ENCODE results near the gene PDZRN3.

PDZRN3 gene

DNA sequence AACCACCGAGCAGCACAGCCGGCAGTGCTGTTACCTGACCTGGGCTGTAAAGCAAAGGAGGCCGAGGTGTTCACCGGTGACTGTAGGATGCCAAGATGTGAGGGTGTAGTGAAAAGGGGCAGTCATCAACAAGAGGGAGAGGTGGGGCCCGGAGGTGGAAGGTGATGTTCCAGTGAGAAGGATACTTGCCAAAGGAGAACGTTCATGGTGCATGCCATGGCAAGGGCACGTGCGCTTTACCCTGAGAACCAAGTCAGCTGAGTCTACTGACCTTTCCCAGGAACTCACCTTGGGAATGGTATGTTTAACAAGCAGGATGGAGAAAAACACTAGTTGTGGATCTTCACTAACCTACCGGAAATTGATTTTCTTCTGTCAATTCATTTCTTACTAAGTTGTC lies 211.1 kb downstream of the PDZRN3 start:
- DNase-seq (ENCODE audit: low spot score): no peak

GRCh38 chr3:73411993-73412392 lies 212.7 kb downstream of the PDZRN3 start:
- DNase-seq (ENCODE audit: low spot score): no peak

GRCh38 chr3:73411545-73411944 lies 213.2 kb downstream of the PDZRN3 start:
- no peak for DNase-seq (ENCODE audit: low spot score)

- DNase-seq (ENCODE audit: low spot score): no peak
Observed at GRCh38 chr3:73409138-73409763, 215.5 kb downstream of the PDZRN3 start.

GRCh38 chr3:73408634-73409033 lies 216.1 kb downstream of the PDZRN3 start:
- DNase-seq (ENCODE audit: low spot score): no peak

DNA sequence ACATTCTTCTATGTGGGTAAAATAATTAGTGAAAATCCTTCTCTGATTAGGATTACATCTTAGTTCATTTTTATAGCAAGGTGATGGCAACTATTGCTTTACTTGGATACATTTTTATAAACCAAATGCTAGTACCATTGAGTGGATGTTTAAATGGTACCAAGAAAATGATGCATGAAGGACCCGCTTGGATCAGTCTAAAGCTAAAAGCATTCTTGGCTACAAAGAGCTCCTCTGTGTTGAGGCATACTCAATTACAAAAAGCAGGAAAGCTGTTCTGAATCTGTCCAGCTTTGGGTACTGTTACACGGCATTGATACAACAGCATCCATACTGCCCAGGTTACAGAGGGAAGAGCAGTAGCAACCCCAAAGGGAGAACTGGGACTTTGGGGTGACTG lies 217.2 kb downstream of the PDZRN3 start:
- DNase-seq (ENCODE audit: low spot score): no peak

DNA sequence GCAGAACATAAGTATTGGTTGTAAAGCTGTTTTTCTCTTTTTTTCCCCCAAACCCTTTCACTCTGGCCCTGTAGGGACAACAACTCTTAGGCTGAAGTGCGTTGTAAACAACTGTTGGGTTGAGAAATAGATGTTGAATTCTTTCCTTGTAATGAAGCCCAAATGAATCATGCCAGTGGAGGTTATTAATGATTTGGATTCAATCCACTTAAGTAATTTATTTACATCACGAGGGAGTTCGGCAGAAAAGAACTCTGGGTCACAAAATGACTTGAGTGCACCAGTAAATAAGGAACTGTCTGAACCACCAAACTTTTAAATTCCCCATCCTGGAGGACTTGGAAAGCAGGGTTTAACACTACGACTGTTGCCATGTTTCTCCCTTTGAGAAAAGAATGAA lies 218.9 kb downstream of the PDZRN3 start:
- no peak for DNase-seq (ENCODE audit: low spot score)

DNA sequence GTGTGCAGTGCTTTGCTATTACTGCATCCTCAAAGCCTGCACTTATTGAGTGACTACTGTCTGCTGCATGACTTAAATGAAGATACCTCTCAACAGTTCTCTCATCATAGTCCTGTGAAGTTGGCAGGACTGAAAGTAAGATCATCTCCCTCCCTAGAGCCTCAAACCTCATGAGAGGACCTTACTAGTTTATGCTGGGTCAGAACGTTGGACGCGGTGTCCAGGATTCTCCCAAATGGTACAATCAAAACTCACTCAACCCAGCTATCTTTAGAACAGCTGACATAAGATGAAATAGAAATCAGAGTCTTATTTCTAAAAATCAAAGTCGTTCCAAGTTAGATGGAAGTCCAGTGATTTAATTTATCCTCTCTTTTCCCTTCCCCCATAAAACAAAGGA lies 219.7 kb downstream of the PDZRN3 start:
- no peak for DNase-seq (ENCODE audit: low spot score)

GRCh38 chr3:73404435-73404834 lies 220.3 kb downstream of the PDZRN3 start:
- no peak for DNase-seq (ENCODE audit: low spot score)

DNA sequence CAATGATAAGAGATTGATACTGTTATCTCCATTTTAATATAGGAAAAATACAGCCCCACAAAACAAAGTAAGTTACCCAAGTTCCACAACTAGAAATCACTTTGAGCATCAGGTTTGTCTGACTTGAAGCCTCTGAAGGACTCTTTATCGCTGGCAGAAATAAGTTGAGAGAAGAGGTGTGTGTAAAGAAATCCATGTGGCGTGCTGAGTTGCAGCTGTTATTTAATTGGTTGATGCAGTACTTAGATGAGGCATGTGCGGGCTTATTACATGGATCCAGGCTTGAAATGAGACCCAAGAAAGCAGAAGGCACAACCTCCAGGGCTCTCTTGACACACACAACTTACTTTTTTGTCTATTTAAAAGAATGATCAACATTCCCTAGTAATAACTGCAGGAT lies 221.3 kb downstream of the PDZRN3 start:
- DNase-seq (ENCODE audit: low spot score): no peak

DNA sequence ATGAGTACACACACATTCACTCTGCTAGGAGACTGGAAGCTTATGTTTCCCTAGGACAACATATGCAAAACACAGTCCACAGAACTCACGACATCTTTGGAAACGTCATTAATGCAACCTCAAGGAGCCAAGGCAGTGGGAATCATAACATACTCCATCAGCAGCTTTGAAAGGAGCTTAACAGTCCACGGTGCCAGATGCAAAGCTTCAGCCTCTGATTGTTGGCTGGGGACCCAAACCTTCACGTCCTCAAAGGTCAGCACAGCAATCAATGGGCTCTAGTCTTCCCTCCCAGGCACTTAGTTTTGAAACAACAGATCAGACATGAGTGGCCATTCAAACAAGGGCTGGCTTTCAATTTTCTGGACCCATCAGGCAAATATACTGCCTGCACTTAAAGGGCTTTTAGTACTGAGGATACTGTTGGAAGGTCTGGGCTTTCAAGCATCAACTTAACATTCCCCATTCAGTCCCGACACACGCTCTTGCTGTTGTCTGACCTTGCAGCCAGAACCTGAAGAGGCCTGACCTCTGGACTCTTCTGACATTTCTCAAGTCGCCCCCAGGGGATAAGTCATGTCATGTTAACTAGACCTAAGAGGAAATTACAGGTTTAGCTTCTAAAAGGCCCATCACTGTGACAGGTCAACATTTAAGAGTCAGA lies 223.0 kb downstream of the PDZRN3 start:
- DNase-seq (ENCODE audit: low spot score): no peak

DNA sequence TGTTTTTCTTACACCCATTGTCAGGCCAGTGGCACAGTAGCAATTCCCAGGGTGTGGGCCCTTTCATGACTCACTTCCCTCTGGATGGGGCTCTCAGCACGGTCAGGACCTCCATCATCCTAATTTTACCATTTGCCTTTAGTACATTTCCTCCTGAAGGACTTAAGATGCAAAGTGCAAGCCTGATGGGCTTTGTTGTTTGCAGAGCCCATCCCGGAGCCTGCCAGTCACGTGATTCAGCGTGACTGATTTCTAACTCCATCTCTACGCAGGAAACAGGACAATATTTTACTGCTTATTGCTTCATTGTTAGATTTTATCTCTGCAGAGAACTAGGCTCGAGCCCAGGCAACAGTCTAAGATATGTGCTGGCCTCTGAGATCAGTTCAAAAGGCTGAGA lies 223.7 kb downstream of the PDZRN3 start:
- DNase-seq (ENCODE audit: low spot score): no peak

DNA sequence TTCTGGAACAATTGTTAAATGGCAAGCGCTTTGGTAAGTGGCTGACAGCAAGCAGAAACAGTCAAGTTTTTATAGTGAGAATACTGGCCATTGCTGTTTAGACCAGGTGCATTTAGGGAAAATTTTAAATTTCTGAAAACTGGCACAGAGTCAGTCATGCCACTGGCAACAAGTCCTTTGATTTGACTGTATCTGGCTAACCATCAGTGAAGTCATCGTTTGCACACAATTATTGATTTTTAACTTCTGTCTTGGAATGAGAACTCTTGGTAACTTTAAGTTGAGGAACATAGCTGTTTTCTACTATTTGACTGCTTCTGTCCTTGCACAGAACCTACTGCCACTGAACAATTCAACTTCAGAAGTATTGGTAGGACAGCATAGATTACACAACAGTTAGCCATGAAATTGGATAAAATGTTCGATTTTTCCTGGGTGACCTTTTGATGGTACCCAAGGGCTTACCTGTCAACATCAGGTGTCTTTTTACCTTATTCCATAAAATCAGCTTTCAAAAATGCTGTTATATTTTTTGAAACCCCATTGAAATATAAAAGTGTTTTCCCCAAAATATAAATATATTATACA lies 225.0 kb downstream of the PDZRN3 start:
- no peak for DNase-seq (ENCODE audit: low spot score)

- no peak for DNase-seq (ENCODE audit: low spot score)
Observed at GRCh38 chr3:73399106-73399505, 225.6 kb downstream of the PDZRN3 start.

DNA sequence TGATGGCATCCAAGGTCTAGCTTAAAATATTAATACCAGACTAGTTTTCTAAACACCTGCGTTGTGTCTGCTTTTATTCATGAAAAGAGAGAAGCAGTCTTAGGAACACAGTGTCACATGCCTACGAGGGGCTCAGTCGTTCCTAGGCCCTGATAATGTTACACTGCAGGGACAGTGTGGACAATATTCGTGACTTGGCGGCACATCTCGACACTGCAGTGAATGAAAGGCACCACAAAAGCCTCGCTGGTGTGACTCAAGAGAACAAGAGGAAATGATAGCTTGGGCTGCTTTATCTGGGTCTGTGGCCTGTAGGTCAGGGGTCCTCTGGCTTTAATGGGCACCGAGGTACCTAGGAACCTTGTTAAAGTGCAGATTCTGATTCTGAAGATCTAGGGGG lies 226.7 kb downstream of the PDZRN3 start:
- no peak for DNase-seq (ENCODE audit: low spot score)

GRCh38 chr3:73394240-73394639 lies 230.5 kb downstream of the PDZRN3 start:
- no peak for DNase-seq (ENCODE audit: low spot score)

DNA sequence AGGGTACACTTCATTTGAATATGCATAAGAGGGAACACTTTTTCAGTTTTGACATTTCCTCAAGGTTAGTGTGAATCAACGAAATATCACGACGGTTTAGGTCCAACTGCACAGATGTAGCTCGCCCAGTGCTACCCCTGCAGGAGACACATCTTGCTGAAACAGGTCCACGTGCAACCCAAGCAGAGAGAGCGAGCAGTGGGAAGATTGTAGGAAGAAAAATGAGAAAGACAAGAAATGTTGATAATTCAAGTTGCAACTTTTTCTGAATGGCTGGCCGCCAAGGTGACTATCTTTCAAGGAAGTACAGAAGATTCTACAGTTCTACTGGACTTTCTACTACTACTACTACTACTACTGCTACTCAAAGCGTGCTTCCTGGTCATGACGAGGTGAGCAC lies 231.7 kb downstream of the PDZRN3 start:
- no peak for DNase-seq (ENCODE audit: low spot score)

DNA sequence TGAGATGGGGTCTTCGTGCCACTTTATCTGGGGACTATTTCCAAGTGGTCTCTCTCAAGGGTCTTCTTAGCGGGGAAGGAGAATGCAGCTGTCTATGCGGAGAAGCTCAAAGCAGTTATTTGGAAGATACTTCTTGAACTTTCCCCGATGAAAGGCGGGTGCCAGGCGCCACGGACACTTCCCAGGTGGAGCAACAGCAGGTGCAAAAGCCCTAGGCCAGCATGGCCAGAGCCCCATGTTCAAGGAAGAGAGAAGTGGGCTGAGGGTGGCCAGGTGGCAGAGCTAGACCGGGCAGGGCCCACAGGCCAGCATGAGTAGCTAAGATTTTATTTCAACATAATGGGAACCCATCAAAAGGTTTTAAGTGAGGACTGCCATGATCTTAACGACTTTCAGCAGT lies 232.8 kb downstream of the PDZRN3 start:
- no peak for DNase-seq (ENCODE audit: low spot score)

DNA sequence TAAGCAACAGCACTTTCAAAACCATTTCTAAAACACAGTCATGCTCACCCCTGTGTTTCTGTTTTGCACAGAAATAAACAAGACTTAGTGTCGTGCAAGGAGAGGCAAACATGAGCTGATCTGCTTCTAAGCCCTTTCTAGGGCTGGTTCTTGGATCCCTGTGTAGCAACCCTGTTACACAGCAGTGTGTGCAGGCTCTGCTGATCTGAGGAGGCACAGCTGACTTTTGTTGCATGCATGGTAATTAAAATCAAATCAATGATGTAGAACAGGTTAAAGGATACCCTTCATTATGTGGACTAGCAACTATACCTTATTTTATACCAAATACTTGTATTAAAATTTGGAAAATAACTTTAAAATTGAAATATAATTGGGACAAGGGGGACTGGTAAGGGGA lies 234.8 kb downstream of the PDZRN3 start:
- no peak for DNase-seq (ENCODE audit: low spot score)

GRCh38 chr3:73389117-73389813 lies 235.5 kb downstream of the PDZRN3 start:
- no peak for DNase-seq (ENCODE audit: low spot score)

GRCh38 chr3:73385568-73385967 lies 239.2 kb downstream of the PDZRN3 start:
- no peak for DNase-seq (ENCODE audit: low spot score)

DNA sequence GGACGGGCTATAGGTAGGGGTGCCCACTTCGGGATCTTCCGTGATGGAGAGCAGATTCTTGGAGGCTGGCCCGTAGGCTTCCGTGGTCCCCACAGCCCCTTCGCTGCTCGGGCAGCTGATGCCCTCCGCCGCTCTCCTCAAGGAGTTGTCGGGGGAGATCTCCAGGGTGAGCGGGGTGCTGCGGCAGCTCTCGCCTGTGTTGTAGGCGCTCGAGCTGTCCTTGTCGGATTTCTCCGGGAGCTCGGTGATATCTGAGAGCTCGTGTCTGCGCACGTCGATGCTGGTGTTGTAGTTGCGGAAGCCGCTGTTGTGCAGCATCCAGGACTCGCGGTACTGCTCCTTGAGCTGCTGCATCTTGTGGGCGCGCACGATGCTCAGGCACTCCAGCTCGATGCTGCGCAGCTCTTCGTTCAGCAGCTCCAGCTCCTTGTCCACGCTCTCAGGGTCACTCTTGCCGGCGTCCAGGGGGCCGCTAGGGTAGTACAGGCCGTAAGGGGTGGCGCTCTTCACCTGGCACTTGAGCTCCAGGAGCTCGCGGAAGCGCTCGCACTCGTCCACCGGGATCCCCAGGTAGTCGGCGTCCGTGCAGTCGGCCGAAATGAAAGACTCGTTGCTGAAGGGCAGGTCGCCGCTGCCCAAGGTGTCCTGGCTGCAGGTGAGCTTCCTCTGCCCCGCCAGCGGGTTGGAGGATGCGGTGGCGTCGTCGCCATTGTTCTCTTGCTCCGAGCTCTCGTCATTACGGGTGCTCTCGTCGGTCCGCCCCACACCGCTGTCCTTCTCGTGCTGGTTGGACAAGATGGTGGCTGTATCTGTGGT lies 240.4 kb downstream of the PDZRN3 start:
- no peak for DNase-seq (ENCODE audit: low spot score)
